ENCODE data around the gene FRMD4A. TPM values are rescaled to one million over a fixed set of nuclear protein-coding genes. Genes with fewer than 3 reads are reported as not detected.

Gene FRMD4A
- total RNA-seq, 3 donors from 2014 or later, result 0.46 to 1.4 (median 0.76) TPM

GRCh38 chr10:13674645-13675588 is 655.8 kb downstream of the FRMD4A start:
- H3K27me3 Mint-ChIP-seq (ENCODE audit: low read depth), result peaks cover 17% of the 10 kb centered on the region
- H3K4me3 Mint-ChIP-seq, result no peak overlapping the region
- H3K9me3 Mint-ChIP-seq, result no peaks in the 10 kb centered on the region
- no peak for DNase-seq
- peaks cover 7% of the 10 kb centered on the region for H3K36me3 Mint-ChIP-seq (ENCODE audit: insufficient read depth)
- ATAC-seq, result no peak
- H3K4me1 Mint-ChIP-seq (ENCODE audit: low read depth), result no peaks in the 10 kb centered on the region

GRCh38 chr10:13673156-13673555 is 657.6 kb downstream of the FRMD4A start:
- H3K4me1 Mint-ChIP-seq (ENCODE audit: low read depth), result no peaks in the 10 kb centered on the region

GRCh38 chr10:13672548-13672947 is 658.2 kb downstream of the FRMD4A start:
- H3K36me3 Mint-ChIP-seq (ENCODE audit: insufficient read depth), result peaks cover 8% of the 10 kb centered on the region
- no peaks in the 10 kb centered on the region for H3K4me1 Mint-ChIP-seq (ENCODE audit: low read depth)
- ATAC-seq (no peak), DNase-seq (no peak)
- H3K9me3 Mint-ChIP-seq, result no peaks in the 10 kb centered on the region
- H3K4me3 Mint-ChIP-seq, result no peak overlapping the region
- H3K27me3 Mint-ChIP-seq (ENCODE audit: low read depth), result peaks cover 7% of the 10 kb centered on the region

More at GRCh38 chr10:13673156-13673555, 657.6 kb downstream of the FRMD4A start:
- H3K4me3 Mint-ChIP-seq, result no peak overlapping the region
- peaks cover 8% of the 10 kb centered on the region for H3K27me3 Mint-ChIP-seq (ENCODE audit: low read depth)
- DNase-seq (no peak), ATAC-seq (no peak)
- peaks cover 8% of the 10 kb centered on the region for H3K36me3 Mint-ChIP-seq (ENCODE audit: insufficient read depth)
- H3K9me3 Mint-ChIP-seq, result no peaks in the 10 kb centered on the region

- ATAC-seq (no peak), DNase-seq (no peak)
- H3K4me3 Mint-ChIP-seq, result no peak overlapping the region
- H3K36me3 Mint-ChIP-seq (ENCODE audit: insufficient read depth), result peaks cover 8% of the 10 kb centered on the region
- H3K27me3 Mint-ChIP-seq (ENCODE audit: low read depth), result peaks cover under 1% of the 10 kb centered on the region
- no peaks in the 10 kb centered on the region for H3K4me1 Mint-ChIP-seq (ENCODE audit: low read depth)
- H3K9me3 Mint-ChIP-seq, result no peaks in the 10 kb centered on the region
Observed at GRCh38 chr10:13671904-13672303, 658.8 kb downstream of the FRMD4A start.

GRCh38 chr10:13670311-13670710 is 660.4 kb downstream of the FRMD4A start:
- ATAC-seq, result no peak
- no peak for DNase-seq
- no peaks in the 10 kb centered on the region for H3K4me1 Mint-ChIP-seq (ENCODE audit: low read depth)
- peaks cover 8% of the 10 kb centered on the region for H3K36me3 Mint-ChIP-seq (ENCODE audit: insufficient read depth)
- H3K4me3 Mint-ChIP-seq, result no peak overlapping the region
- no peaks in the 10 kb centered on the region for H3K27me3 Mint-ChIP-seq (ENCODE audit: low read depth)
- H3K9me3 Mint-ChIP-seq, result no peaks in the 10 kb centered on the region

- no peaks in the 10 kb centered on the region for H3K4me1 Mint-ChIP-seq (ENCODE audit: low read depth)
- H3K4me3 Mint-ChIP-seq, result no peak overlapping the region
- DNase-seq (no peak), ATAC-seq (no peak)
- peaks cover 8% of the 10 kb centered on the region for H3K36me3 Mint-ChIP-seq (ENCODE audit: insufficient read depth)
- no peaks in the 10 kb centered on the region for H3K27me3 Mint-ChIP-seq (ENCODE audit: low read depth)
- H3K9me3 Mint-ChIP-seq, result no peaks in the 10 kb centered on the region
Observed at GRCh38 chr10:13669901-13670300, 660.8 kb downstream of the FRMD4A start.

GRCh38 chr10:13669182-13669855 is 661.4 kb downstream of the FRMD4A start:
- DNase-seq (no peak), ATAC-seq (no peak)
- no peaks in the 10 kb centered on the region for H3K9me3 Mint-ChIP-seq
- H3K4me1 Mint-ChIP-seq (ENCODE audit: low read depth), result no peaks in the 10 kb centered on the region
- no peaks in the 10 kb centered on the region for H3K27me3 Mint-ChIP-seq (ENCODE audit: low read depth)
- no peak overlapping the region for H3K4me3 Mint-ChIP-seq
- peaks cover 8% of the 10 kb centered on the region for H3K36me3 Mint-ChIP-seq (ENCODE audit: insufficient read depth)

GRCh38 chr10:13668126-13668525 is 662.6 kb downstream of the FRMD4A start:
- ATAC-seq (no peak), DNase-seq (no peak)
- H3K27me3 Mint-ChIP-seq (ENCODE audit: low read depth), result no peaks in the 10 kb centered on the region
- H3K4me3 Mint-ChIP-seq, result no peak overlapping the region
- peaks cover 8% of the 10 kb centered on the region for H3K36me3 Mint-ChIP-seq (ENCODE audit: insufficient read depth)
- no peaks in the 10 kb centered on the region for H3K4me1 Mint-ChIP-seq (ENCODE audit: low read depth)
- no peaks in the 10 kb centered on the region for H3K9me3 Mint-ChIP-seq

- no peak for DNase-seq
- Mint-ChIP-seq H3K4me1 (ENCODE audit: low read depth) (no peaks in the 10 kb centered on the region), H3K4me3 (no peak overlapping the region), H3K9me3 (no peaks in the 10 kb centered on the region), H3K27me3 (ENCODE audit: low read depth) (no peaks in the 10 kb centered on the region), H3K36me3 (ENCODE audit: insufficient read depth) (peaks cover 6% of the 10 kb centered on the region)
- ATAC-seq, result no peak
Observed at GRCh38 chr10:13665516-13666262, 665.0 kb downstream of the FRMD4A start.

- ATAC-seq (no peak), DNase-seq (no peak)
- Mint-ChIP-seq H3K4me1 (ENCODE audit: low read depth) (peaks cover 5% of the 10 kb centered on the region), H3K9me3 (no peaks in the 10 kb centered on the region), H3K27me3 (ENCODE audit: low read depth) (no peaks in the 10 kb centered on the region), H3K36me3 (ENCODE audit: insufficient read depth) (no peaks in the 10 kb centered on the region), H3K4me3 (no peak overlapping the region)
Observed at GRCh38 chr10:13661256-13661655, 669.5 kb downstream of the FRMD4A start.

GRCh38 chr10:13660551-13660920 is 670.2 kb downstream of the FRMD4A start:
- peaks cover 5% of the 10 kb centered on the region for H3K4me1 Mint-ChIP-seq (ENCODE audit: low read depth)
- no peaks in the 10 kb centered on the region for H3K36me3 Mint-ChIP-seq (ENCODE audit: insufficient read depth)
- no peak overlapping the region for H3K4me3 Mint-ChIP-seq
- DNase-seq (no peak), ATAC-seq (peak in 1 of 2 donors; percentile 13)
- no peaks in the 10 kb centered on the region for H3K27me3 Mint-ChIP-seq (ENCODE audit: low read depth)
- H3K9me3 Mint-ChIP-seq, result no peaks in the 10 kb centered on the region

- peak; percentile 57 to 60 for ATAC-seq
- Mint-ChIP-seq H3K9me3 (no peaks in the 10 kb centered on the region), H3K4me1 (ENCODE audit: low read depth) (peaks cover 5% of the 10 kb centered on the region), H3K4me3 (no peak overlapping the region), H3K36me3 (ENCODE audit: insufficient read depth) (no peaks in the 10 kb centered on the region), H3K27me3 (ENCODE audit: low read depth) (no peaks in the 10 kb centered on the region)
- DNase-seq, result peak; percentile 71
Observed at GRCh38 chr10:13659887-13660550, 670.7 kb downstream of the FRMD4A start.

GRCh38 chr10:13658871-13659685 is 671.6 kb downstream of the FRMD4A start:
- ATAC-seq, result peak in 1 of 2 donors; percentile 24
- no peaks in the 10 kb centered on the region for H3K36me3 Mint-ChIP-seq (ENCODE audit: insufficient read depth)
- H3K4me1 Mint-ChIP-seq (ENCODE audit: low read depth), result peaks cover 5% of the 10 kb centered on the region
- no peaks in the 10 kb centered on the region for H3K9me3 Mint-ChIP-seq
- no peak for DNase-seq
- no peaks in the 10 kb centered on the region for H3K27me3 Mint-ChIP-seq (ENCODE audit: low read depth)
- H3K4me3 Mint-ChIP-seq, result no peak overlapping the region
